ENCODE measurements around the gene DDR1.
"Not testable (repeated sequence)": the region's sequence is repeated elsewhere in the genome, so short reads cannot be mapped to it uniquely, and the experiment has no call there.

Gene DDR1

DNA sequence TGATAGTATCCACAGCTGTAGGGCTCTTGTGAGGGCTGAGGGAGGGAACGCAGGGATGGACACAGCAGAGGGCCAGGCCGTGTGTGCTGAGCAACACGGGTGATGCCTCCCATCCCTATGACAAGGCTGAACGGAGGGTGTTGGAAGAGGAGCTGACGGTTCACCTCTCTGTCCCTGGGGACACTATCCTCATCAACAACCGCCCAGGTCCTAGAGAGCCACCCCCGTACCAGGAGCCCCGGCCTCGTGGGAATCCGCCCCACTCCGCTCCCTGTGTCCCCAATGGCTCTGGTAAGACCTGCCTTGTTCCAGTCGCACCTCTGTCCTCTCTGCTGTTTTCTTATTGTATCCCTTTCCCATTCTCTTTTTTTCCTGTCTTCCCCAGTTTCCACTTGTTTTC lies 10.1 kb downstream of the DDR1 start:
- DNase-seq (ENCODE audit: low spot score), result no peak

DNA sequence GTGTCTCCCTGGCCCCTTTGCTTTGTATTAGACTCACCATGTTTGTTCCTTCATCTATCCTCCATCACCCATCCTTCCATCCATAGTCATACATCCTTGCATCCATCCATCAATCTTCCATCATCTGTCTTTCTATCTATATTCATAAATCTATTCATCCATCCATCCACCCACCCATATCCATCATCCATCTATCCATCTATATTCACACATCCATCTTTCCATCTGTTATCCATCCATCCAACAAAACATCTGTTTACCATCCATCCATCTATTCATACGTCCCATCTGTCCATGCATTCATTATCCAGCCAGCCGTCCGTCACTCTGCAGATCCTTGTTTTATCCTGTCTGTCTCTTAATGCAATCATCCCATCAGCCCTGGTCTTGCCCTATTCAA lies 10.6 kb downstream of the DDR1 start:
- DNase-seq (ENCODE audit: low spot score), result no peak

DNA sequence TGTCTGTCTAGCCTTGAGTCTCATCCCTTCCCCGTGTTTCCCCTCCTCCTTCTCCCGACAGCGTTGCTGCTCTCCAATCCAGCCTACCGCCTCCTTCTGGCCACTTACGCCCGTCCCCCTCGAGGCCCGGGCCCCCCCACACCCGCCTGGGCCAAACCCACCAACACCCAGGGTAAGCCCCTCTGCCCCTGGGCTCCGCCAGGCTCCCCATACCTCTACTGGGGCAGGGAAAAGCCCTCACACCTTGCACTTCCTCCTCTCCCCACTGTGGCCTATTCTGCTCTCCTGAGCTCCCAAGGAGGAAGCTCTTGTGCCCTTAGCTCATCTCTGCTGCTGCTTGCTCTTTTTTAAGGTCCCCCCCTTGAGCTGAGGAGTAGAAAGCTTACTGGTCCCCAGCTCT lies 11.0 kb downstream of the DDR1 start:
- no peak for DNase-seq (ENCODE audit: low spot score)

DNA sequence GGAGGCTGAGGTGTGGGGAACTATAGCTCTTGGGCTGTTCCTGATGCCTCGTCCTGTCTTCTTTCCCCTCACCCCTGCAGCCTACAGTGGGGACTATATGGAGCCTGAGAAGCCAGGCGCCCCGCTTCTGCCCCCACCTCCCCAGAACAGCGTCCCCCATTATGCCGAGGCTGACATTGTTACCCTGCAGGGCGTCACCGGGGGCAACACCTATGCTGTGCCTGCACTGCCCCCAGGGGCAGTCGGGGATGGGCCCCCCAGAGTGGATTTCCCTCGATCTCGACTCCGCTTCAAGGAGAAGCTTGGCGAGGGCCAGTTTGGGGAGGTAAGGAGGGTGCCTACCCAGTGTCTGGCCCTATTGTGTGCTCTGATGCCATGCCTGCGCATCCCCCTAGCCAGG lies 12.2 kb downstream of the DDR1 start:
- DNase-seq (ENCODE audit: low spot score), result no peak

DNA sequence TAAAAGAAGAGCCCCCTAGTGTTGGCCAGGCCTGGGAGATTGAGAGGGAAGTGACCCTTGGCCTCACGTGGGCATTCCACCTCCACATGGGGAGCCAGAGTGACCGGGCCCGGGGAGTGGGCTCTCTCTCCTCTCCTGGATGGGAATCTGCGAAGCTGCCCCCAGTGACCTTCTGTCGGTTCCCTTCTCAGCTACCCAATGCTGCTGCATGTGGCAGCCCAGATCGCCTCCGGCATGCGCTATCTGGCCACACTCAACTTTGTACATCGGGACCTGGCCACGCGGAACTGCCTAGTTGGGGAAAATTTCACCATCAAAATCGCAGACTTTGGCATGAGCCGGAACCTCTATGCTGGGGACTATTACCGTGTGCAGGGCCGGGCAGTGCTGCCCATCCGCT lies 13.6 kb downstream of the DDR1 start:
- DNase-seq (ENCODE audit: low spot score), result no peak

DNA sequence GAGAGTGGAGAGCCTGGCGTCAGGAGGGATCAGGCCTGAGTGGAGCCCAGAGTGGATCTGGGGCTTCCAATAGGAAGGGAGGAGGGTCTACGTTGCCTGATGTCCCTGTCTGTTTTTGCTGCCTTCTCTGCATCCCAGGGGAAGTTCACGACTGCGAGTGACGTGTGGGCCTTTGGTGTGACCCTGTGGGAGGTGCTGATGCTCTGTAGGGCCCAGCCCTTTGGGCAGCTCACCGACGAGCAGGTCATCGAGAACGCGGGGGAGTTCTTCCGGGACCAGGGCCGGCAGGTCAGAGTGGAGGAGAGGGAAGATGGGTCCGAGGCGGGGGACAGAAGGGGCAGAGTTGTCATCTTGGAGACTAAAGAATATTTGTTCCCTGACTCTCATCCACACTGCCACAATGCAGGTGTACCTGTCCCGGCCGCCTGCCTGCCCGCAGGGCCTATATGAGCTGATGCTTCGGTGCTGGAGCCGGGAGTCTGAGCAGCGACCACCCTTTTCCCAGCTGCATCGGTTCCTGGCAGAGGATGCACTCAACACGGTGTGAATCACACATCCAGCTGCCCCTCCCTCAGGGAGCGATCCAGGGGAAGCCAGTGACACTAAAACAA lies 14.5 kb downstream of the DDR1 start:
- no peak for DNase-seq (ENCODE audit: low spot score)

DNA sequence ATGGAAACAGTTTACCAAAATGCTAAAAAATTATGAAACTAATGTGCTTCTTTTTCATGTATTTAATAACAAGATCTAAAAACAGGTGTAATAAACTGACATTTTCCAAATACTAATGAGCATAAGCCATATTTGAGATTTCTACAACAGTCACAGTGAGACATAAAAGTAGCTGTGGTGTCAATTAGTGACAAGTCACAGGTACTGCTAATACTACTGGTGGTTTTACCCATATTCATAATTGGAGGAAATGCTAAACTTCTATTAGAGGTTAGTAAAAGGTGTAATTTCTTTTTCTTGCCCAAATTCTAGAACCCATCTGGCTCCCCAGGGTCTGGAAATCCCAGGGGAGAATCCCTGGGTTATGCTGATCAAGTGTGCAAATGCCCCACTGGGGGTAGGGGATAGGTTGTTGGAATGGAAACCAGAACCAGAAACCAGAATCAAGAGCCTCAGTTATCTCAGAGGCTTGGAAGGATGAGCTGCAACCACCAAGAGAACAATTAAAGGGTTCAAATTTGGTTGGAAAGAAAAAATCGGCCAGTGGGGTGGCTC lies 16.6 kb downstream of the DDR1 start:
- no peak for DNase-seq (ENCODE audit: low spot score)

DNA sequence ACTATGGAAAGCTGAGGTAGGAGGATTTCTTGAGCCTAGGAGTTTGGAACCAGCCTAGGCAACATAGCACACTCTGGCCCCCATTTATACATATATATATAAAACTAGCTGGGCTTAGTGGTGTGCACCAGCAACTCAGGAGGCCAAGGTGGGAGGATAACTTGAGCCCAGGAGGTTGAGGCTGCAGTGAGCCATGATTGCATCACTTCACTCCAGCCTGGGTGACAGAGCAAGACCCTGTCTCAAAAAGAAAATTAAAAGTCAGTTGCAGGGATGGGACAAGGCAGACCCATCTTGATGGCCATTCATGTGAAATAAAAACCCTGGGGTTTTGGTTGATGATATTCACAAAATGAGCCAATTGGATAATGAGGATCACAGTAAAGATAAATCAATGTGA lies 17.1 kb downstream of the DDR1 start:
- DNase-seq (ENCODE audit: low spot score), result no peak

DNA sequence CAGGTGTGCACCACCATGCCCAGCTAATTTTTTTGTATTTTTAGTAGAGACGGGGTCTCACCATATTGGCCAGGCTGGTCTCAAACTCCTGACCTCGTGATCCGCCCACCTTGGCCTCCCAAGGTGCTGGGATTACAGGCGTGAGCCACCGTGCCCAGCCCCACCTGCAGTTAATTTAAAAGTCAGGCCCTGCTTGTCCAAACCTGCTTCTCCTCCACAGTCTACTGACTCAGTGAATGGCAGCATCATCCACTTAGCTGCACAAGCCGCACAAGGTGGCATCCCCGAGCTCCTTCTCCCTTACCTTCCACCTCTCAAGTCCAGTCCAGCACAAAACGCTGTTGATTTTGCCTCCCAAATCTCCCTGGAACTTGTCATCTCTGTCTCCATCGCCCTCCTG lies 17.9 kb downstream of the DDR1 start:
- DNase-seq (ENCODE audit: low spot score), result not testable (repeated sequence)

DNA sequence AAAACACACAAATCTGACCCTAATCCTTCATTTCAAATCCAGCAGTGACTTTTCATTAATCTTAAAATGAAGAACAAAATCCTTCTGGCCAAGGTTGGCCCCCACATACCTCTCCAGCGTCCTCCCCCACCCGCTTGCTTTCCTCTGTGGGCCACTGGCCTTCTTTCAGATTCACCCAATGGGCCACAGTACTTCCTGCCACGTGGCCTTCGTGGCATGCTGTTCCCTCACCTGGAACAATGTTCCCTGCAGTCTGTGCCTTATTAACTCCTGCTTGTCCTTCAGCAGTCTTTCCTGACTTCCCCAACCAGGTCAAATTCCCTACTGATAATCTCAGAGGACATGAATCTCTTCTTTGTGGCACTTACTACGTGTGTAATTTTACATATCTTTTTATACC lies 18.4 kb downstream of the DDR1 start:
- DNase-seq (ENCODE audit: low spot score), result no peak

DNA sequence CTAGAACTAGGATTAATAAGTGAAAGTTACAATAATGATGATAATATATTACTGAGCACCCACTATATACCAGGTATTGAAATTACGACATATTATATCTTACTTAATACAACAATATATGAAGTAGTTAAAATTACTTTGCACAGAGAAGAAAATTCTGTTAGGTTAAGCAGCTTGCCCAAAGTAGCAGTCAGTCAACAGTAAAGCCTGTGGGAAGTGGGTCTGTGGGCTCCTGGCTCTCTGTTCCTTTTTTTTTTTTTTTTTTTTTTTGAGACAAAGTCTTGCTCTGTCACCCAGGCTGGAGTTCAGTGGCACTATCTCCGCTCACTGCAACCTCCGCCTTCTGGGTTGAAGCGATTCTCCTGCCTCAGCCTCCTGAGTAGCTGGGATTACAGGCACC lies 18.9 kb downstream of the DDR1 start:
- DNase-seq (ENCODE audit: low spot score), result no peak

DNA sequence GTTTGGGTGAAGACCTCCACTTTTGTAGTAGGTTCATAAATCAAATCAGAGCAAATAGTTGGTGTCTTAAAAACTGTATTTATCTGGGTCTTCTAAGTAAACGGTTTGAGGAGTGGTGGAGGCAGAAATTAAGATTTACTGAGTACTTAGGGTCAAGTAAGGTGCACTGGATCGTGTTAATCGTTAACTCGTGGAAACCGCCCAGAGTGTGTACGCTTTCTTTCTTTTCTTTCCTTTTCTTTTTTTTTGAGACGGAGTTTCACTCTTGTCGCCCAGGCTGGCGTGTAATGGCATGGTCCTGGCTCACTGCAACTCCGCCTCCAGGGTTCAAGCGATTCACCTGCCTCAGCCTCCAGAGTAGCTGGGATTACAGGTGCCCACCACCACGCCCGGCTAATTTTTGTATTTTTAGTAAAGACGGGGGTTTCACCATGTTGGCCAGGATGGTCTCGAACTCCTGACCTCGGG lies 23.0 kb downstream of the DDR1 start:
- not testable (repeated sequence) for DNase-seq (ENCODE audit: low spot score)

DNA sequence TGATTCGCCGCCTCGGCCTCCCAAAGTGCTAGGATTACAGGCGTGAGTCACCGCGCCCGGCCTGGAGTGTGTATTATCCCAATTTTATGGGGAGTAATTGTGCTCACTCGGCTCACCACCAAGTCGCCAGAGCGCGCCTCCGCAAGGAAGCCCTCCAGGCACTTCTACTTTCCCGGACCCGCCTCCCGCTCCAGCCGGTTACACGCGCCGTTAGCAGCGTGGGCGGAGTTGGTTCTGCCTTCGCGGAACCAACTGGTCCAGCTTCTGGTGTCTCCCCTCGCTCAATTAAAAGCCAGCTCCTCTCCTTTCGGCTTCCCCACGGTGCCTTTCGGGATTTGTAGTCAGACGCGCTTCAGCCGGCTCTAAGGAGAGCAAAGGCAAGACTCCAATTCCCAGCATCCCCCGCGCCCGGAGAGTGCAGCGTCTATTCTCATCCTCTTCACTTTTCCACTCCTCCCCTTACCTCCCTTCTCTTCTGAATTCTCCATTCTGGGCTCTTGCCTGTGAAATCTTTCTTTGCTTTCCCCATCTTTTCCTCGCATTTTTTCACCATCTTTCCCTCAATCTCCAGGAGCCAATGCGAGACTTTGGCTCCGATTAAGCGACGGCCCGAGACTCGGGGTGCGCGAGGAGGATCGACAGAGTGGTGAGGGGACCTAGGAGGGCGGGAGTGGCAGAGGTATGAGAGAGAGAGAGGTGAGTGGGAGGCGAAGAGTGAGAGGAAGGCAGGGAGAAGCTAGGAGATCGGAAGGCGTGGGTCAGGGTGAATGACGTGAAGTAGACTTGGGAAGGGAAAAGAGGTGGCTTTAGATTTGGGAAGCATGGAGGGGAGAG lies 23.7 kb downstream of the DDR1 start, which contains the start of gene GTF2H4:
TSS of gene GTF2H4 (plus strand) at position 450 of the 834 bp plus-strand sequence.
- DNase-seq (ENCODE audit: low spot score), result peak; percentile 96

DNA sequence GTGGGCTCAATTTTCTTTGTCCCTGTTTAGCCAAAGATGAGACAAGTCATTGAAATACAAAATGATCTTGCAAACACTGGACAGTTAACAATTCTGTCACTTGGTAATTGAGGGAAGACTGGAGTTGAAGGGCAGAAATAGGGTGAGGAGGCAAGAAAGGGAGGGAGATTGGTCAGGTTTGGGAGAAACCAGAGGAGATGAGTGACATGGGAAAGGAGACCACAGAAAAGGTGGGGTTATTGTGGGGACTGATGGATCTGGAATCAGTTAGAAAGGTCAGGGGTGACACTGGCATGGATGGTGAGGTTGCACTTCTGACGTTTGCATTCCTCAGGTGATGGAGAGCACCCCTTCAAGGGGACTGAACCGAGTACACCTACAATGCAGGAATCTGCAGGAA lies 24.4 kb downstream of the DDR1 start:
- DNase-seq (ENCODE audit: low spot score), result no peak

DNA sequence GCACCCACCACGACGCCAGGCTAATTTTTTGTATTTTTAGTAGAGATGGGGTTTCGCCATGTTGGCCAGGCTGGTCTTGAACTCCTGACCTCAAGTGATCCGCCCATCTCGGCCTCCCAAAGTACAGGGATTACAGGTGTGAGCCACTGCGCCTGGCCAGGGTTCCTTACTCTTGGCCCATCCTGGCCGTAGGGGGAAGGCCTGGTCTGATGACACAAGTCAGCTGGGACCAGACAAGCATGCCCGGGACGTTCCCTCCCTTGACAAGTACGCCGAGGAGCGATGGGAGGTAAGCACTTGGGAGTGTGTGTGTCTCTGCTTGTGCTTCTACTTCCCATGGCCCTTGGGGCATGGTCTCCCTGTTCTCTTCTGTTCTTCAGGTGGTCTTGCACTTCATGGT lies 26.2 kb downstream of the DDR1 start:
- DNase-seq (ENCODE audit: low spot score), result not testable (repeated sequence)

DNA sequence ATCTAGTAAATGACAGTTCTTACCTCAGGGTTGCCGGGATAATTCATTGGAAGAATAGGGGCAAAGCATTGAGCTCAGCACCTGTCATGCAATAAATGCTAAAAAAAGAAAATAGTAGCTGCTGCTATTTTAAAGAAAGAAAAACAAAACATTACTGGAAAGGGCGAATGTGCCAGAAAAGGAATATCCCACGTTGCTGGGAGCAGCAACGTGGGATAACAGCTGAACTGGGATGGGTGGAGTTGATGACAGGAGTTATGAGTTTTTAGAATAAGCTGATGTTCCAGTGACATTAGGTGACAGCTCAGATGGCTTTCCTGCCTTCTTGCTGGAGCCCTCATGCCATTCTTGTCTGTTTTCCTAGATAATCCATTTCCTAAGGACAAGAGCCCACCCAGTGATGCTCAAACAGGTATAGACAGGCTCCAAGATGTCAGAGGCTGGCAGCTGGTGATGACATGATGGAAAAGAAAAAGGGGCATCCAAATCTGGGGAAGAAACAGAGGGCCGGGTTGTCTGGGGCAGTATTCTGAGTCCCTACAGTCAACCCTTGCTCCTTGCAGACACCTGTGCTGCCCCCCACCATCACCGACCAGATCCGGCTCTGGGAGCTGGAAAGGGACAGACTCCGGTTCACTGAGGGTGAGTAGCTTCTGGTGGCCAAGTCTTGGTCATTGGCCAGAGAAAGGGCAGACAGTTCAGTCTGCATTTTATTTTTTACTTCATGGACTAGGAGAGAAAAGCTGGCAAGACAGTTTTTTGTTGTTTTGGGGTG lies 28.6 kb downstream of the DDR1 start:
- no peak for DNase-seq (ENCODE audit: low spot score)

DNA sequence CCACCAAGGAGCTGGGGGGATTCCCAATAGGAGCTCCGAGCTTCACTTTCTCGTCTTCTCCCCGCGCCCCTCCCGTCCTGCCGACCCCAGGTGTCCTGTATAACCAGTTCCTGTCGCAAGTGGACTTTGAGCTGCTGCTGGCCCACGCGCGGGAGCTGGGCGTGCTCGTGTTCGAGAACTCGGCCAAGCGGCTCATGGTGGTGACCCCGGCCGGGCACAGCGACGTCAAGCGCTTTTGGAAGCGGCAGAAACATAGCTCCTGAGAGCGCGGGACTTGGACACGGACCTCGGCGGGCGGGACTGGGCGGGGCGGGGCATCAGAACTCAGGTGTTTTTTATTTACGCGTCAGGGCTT lies 29.4 kb downstream of the DDR1 start:
- DNase-seq (ENCODE audit: low spot score), result no peak

DNA sequence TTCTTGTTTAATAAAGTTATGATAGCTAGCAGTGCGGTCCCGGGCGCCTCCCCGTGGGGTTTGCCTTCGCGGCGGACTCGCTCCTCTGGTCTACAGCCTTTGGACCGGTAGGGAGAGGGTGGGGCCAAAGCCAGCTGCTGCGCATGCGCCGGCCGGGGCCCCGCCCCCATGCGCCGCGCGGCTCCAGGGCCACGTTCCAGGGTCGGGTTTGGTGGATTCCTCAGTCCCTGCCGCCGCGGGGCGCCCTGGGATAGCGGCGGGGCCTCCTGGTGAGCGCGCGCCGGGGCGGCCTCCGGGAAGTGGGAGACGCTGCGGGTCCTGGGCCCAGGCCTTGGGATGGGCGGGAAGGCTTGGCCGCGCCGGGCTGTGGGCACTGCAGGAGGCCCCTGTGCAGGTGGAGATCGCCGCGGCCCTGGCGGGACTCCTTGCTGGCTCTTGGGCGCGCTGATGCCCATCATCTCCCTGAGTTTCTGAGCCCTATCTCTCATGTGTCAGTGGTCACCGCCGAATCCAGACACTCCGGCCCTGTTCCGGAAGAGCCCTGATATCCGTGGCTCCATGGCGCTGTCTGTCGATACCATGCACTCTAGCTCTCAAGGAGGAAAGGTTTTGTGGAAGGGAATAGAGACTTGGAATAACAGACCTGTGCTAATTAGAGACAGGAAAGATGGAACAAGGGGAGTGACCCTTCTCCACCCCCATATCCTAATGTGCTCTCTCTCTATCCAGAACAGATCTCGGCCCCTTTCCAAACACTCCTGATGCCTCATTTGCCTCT lies 29.9 kb downstream of the DDR1 start, which contains the start of gene VARS2:
TSS of gene VARS2 (plus strand) at position 163 of the 778 bp plus-strand sequence. CDS start at position 762, 599 bp downstream.
- peak; percentile 98 for DNase-seq (ENCODE audit: low spot score)

DNA sequence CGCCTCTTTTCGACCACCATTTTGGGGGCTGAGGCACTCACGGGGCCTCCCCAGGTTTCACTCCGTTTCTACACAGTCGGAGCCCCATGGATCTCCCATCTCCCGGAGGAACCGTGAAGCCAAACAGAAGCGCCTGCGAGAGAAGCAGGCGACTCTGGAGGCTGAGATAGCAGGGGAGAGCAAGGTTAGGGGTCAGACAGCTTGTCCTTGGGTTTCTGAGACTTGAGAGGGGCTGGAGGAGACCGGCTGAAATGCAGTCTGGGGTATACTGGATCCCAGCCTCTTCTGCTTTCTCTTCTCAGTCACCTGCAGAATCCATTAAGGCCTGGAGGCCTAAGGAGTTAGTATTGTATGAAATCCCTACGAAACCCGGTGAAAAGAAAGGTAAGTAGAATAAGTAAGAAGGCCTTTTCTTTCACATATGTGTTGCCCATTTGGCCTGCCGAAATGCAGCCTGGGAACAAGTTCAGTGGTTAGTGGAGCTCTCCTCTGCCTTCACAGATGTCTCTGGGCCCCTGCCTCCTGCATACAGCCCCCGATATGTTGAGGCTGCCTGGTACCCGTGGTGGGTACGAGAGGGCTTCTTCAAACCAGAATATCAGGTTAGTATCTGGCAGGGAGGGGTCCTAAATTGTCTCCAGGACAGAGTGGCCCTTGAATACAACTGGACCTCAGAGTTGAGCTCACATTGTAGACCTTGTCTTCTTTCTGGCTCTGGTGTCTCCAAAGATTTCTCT lies 30.7 kb downstream of the DDR1 start:
- DNase-seq (ENCODE audit: low spot score), result no peak

DNA sequence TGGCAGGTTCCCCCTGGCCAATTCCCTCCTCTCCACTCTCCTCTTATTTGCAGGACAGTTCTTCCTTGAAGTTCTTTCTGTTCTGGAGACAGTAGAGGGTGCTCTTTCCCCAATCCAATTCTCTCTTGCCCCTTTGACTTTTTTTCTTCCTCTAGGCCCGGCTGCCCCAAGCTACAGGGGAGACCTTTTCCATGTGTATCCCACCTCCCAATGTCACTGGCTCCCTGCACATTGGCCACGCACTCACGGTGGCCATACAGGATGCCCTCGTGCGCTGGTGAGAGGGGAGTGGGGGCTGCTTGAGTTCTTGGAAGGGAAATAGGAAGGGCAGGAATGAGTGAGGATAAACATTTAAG lies 31.2 kb downstream of the DDR1 start:
- DNase-seq (ENCODE audit: low spot score), result peak; percentile 89

DNA sequence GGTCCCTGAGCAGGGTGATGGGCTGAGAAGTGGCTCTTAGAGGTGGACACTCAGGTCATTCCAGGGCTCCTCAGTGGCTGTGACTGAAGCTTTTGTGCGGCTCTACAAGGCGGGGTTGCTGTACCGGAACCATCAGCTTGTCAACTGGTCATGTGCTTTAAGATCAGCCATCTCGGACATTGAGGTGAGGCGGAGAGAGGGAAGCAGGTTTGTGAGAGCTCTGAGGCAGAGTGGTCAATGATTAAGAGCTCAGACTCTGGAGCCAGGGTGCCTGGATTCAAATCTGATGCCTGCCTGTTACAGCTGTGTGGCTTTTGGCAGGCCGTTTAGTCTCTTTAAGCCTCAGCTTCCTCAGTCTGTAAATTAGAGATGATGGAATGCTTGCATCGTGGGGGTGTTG lies 32.7 kb downstream of the DDR1 start:
- no peak for DNase-seq (ENCODE audit: low spot score)
